Keratinocyte (primary cell): ENCODE measurements around the gene TRIP13.

Experiments used
- EZH2 ChIP-seq: IDR thresholded peaks from one replicate; pipeline ENCODE4 v1.6.1; 2012; ENCODE audit warnings: inconsistent platforms, mild to moderate bottlenecking, low read length, moderate library complexity
- TF ChIP-seq, protein P1 (sequence below), 3 experiments: IDR thresholded peaks in 1 of 3; conservative IDR thresholded peaks in 1 of 3; optimal IDR thresholded peaks in 1 of 3; 2 replicates in 2 of 3; 3 replicates in 1 of 3; pipeline versions ENCODE3 to v1.5.1; 2011; ENCODE audit warnings: low read length in 3 of 3, mild to moderate bottlenecking in 3 of 3, moderate library complexity in 2 of 3, control low read depth in 1 of 3, inconsistent platforms in 1 of 3; ENCODE audit not compliant: insufficient read depth in 2 of 3; ENCODE audit errors: extremely low read depth in 1 of 3

DNA sequence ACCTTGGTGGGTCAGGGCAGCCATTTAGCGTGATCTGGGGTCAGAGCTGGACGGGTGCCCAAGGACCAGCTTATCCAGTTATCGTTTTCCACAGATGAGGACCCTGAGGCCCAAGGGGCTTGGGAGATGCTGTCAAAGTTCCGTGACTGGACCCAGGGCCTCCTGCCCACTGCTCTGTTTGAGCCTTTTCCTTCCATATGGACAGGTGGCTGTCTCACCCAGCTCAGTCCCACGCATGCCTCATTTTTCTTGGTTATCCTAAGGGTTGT is 56.5 kb downstream of the TRIP13 start:
- TF ChIP-seq, protein P1, sequence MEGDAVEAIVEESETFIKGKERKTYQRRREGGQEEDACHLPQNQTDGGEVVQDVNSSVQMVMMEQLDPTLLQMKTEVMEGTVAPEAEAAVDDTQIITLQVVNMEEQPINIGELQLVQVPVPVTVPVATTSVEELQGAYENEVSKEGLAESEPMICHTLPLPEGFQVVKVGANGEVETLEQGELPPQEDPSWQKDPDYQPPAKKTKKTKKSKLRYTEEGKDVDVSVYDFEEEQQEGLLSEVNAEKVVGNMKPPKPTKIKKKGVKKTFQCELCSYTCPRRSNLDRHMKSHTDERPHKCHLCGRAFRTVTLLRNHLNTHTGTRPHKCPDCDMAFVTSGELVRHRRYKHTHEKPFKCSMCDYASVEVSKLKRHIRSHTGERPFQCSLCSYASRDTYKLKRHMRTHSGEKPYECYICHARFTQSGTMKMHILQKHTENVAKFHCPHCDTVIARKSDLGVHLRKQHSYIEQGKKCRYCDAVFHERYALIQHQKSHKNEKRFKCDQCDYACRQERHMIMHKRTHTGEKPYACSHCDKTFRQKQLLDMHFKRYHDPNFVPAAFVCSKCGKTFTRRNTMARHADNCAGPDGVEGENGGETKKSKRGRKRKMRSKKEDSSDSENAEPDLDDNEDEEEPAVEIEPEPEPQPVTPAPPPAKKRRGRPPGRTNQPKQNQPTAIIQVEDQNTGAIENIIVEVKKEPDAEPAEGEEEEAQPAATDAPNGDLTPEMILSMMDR (optimal IDR thresholded peaks at IDR 0.05 in 1 of 3, IDR thresholded peaks at IDR 0.05 in 1 of 3, conservative IDR thresholded peaks at IDR 0.05 in 1 of 3; ENCODE audit: extremely low read depth in 1 of 3, insufficient read depth in 2 of 3, low read length in 3 of 3): no peak
- TF ChIP-seq EZH2: no peak
